HCT116 (cell line): Measurements from ENCODE around the gene AUTS2. TPM values are rescaled to one million over a fixed set of nuclear protein-coding genes. Genes with fewer than 3 reads are reported as not detected.

Experiments used
- ATAC-seq: fragments of 200-7000 bp; cut with Tn5 transposase; 2 replicates; pipeline ENCODE4 v1.9.1; 2020; ENCODE audit warnings: mild to moderate bottlenecking, moderate library complexity
- BruUV-seq: library from RNA; stranded (reverse); fragments of 400-500 nt; replicated peaks from 2 replicates; lab custom pipeline; 2021; lab: Mats Ljungman, UMichigan
- CTCF ChIA-PET: fragments of 300-600 bp; sonication (Branson Sonifier 250); formaldehyde crosslinking; loops from one replicate; lab custom pipeline; 2021; ENCODE audit warnings: antibody characterized with exemption; lab: Charles Lee
- POLR2A ChIA-PET: fragments of 300-600, 350-600 bp; sonication (Branson Sonifier 250); formaldehyde crosslinking; loops from one replicate; lab custom pipeline; 2021; ENCODE audit warnings: antibody characterized with exemption; lab: Charles Lee
- RAD21 ChIA-PET, 2 experiments: fragments of 300-600 bp; sonication (Branson Sonifier 250); formaldehyde crosslinking; loops; one replicate each; lab custom pipeline; 2023; ENCODE audit warnings: low total read pairs in 2 of 2; ENCODE audit not compliant: uncharacterized antibody in 2 of 2, unreplicated experiment in 2 of 2, low non-redundant PET in 1 of 2; lab: Charles Lee
- DNase-seq: peaks from one replicate; pipeline ENCODE4 v3.0.0-alpha.2; 2010; ENCODE audit warnings: low read depth, low spot score
- H2AFZ ChIP-seq: fragments of 200-600 bp; shearing (Covaris generic), sonication (generic); 2 replicates; pipeline ENCODE4 v1.6.1; 2017; ENCODE audit warnings: low read depth, mixed run types, mixed read lengths, antibody characterized with exemption, low read length; ENCODE audit not compliant: poor library complexity, severe bottlenecking
- H3K27ac ChIP-seq: 2 replicates; pipeline ENCODE4 v1.5.1; 2012; ENCODE audit warnings: low read depth, low read length
- H3K27me3 ChIP-seq: fragments of 200-600 bp; sonication (generic); 2 replicates; pipeline ENCODE4 v1.6.1; 2016; ENCODE audit warnings: mixed run types, low read length, mixed read lengths; ENCODE audit not compliant: insufficient read depth
- H3K36me3 ChIP-seq, 2 experiments: fragments of 200-500 bp in 1 of 2; fragments of 200-600 bp in 1 of 2; sonication (Bioruptor generic) in 1 of 2; sonication (generic) in 1 of 2; 2 replicates each; pipeline versions ENCODE4 v1.5.1 to v1.6.1; 2014 to 2016; ENCODE audit warnings: low read length in 2 of 2, inconsistent platforms in 1 of 2, mixed read lengths in 1 of 2, mixed run types in 1 of 2; ENCODE audit not compliant: insufficient read depth in 2 of 2, control insufficient read depth in 1 of 2
- H3K4me1 ChIP-seq, 2 experiments: fragments of 200-600 bp in 1 of 2; sonication (generic) in 1 of 2; 2 replicates each; pipeline versions ENCODE4 v1.5.1 to v1.6.1; 2012 to 2017; ENCODE audit warnings: low read length in 2 of 2, inconsistent platforms in 1 of 2, mild to moderate bottlenecking in 1 of 2, mixed read lengths in 1 of 2, mixed run types in 1 of 2, moderate library complexity in 1 of 2; ENCODE audit not compliant: insufficient read depth in 2 of 2, control insufficient read depth in 1 of 2
- H3K4me2 ChIP-seq: fragments of 200-600 bp; sonication (generic); 2 replicates; pipeline ENCODE4 v1.6.1; 2017; ENCODE audit warnings: mixed run types, low read length, mixed read lengths
- H3K4me3 ChIP-seq, 2 experiments: fragments of 200-600 bp in 1 of 2; sonication (generic) in 1 of 2; replicated peaks in 1 of 2; 2 replicates each; pipeline ENCODE4 v1.5.1; 2011 to 2016; ENCODE audit warnings: low read length in 2 of 2, control low read depth in 1 of 2, low read depth in 1 of 2, mild to moderate bottlenecking in 1 of 2, mixed read lengths in 1 of 2, mixed run types in 1 of 2
- H3K79me2 ChIP-seq: fragments of 200-600 bp; sonication (generic); 2 replicates; pipeline ENCODE4 v1.6.1; 2017; ENCODE audit warnings: mild to moderate bottlenecking, mixed run types, low read length, moderate library complexity, mixed read lengths; ENCODE audit not compliant: insufficient read depth
- H3K9ac ChIP-seq: fragments of 200-600 bp; sonication (generic); 2 replicates; pipeline ENCODE4 v1.6.1; 2016; ENCODE audit warnings: low read length, mixed read lengths
- H3K9me2 ChIP-seq: fragments of 200-600 bp; sonication (generic), shearing (Covaris generic); 2 replicates; pipeline ENCODE4 v1.6.1; 2017; ENCODE audit warnings: mixed run types, mild to moderate bottlenecking, moderate library complexity; ENCODE audit not compliant: insufficient read depth
- H3K9me3 ChIP-seq, 2 experiments: fragments of 200-500 bp in 1 of 2; fragments of 200-600 bp in 1 of 2; sonication (Bioruptor generic) in 1 of 2; sonication (generic) in 1 of 2; 2 replicates each; pipeline ENCODE4 v1.6.1; 2014 to 2017; ENCODE audit warnings: low read length in 2 of 2, mixed read lengths in 2 of 2, inconsistent platforms in 1 of 2, low read depth in 1 of 2, mild to moderate bottlenecking in 1 of 2, mixed run types in 1 of 2, moderate library complexity in 1 of 2; ENCODE audit not compliant: control insufficient read depth in 1 of 2, insufficient read depth in 1 of 2
- H4K20me1 ChIP-seq: fragments of 200-600 bp; sonication (generic), shearing (Covaris generic); 2 replicates; pipeline ENCODE4 v1.6.1; 2017; ENCODE audit warnings: mixed run types, mild to moderate bottlenecking, moderate library complexity; ENCODE audit not compliant: insufficient read depth
- CBX3 ChIP-seq: IDR thresholded peaks from 2 replicates; pipeline ENCODE4 v1.6.1; 2012; ENCODE audit warnings: low read depth
- CTCF ChIP-seq, 3 experiments: fragments of 200-600 bp in 1 of 3; sonication (generic) in 1 of 3; IDR thresholded peaks in 2 of 3; conservative IDR thresholded peaks in 1 of 3; 2 replicates each; pipeline ENCODE4 v1.5.1; 2012 to 2017; ENCODE audit warnings: low read depth in 2 of 3, low read length in 2 of 3, antibody characterized with exemption in 1 of 3, borderline replicate concordance in 1 of 3, control low read depth in 1 of 3, mild to moderate bottlenecking in 1 of 3, mixed read lengths in 1 of 3, mixed run types in 1 of 3, moderate library complexity in 1 of 3; ENCODE audit not compliant: insufficient read depth in 1 of 3
- ELF1 ChIP-seq: IDR thresholded peaks from 2 replicates; pipeline ENCODE4 v1.6.1; 2012; ENCODE audit warnings: low read depth, borderline replicate concordance
- EZH2phosphoT487 ChIP-seq: fragments of 200-600 bp; IDR thresholded peaks from 2 replicates; pipeline ENCODE4 v1.6.1; 2018; ENCODE audit warnings: antibody characterized with exemption, borderline replicate concordance
- FOSL1 ChIP-seq: IDR thresholded peaks from 2 replicates; pipeline ENCODE4 v1.6.1; 2012; ENCODE audit warnings: low read depth
- MAX ChIP-seq: IDR thresholded peaks from 2 replicates; pipeline ENCODE4 v1.6.1; 2012
- POLR2A ChIP-seq: IDR thresholded peaks from 2 replicates; pipeline ENCODE4 v1.7.0; 2011; ENCODE audit warnings: borderline replicate concordance; ENCODE audit not compliant: insufficient read depth, insufficient read length; ENCODE audit errors: extremely low read depth
- POLR2AphosphoS5 ChIP-seq: IDR thresholded peaks from 2 replicates; pipeline ENCODE4 v1.6.1; 2011; ENCODE audit warnings: mild to moderate bottlenecking, low read depth, low read length, moderate library complexity
- RAD21 ChIP-seq: IDR thresholded peaks from 2 replicates; pipeline ENCODE4 v1.6.1; 2012; ENCODE audit warnings: low read depth, mild to moderate bottlenecking
- REST ChIP-seq: IDR thresholded peaks from 2 replicates; pipeline ENCODE4 v1.6.1; 2012; ENCODE audit warnings: low read depth
- SRF ChIP-seq: IDR thresholded peaks from 2 replicates; pipeline ENCODE4 v1.6.1; 2012; ENCODE audit warnings: low read depth
- ZBTB33 ChIP-seq: IDR thresholded peaks from 2 replicates; pipeline ENCODE4 v1.6.1; 2011; ENCODE audit warnings: mild to moderate bottlenecking, low read length, moderate library complexity; ENCODE audit not compliant: insufficient replicate concordance; ENCODE audit errors: extremely low read depth
- ZFX ChIP-seq: fragments of 450-650 bp; IDR thresholded peaks from 2 replicates; pipeline ENCODE4 v1.6.1; 2017
- ZNF274 ChIP-seq: fragments of 200-500 bp; sonication (Bioruptor generic); IDR thresholded peaks from 2 replicates; pipeline ENCODE4 v1.6.1; 2014; ENCODE audit warnings: mild to moderate bottlenecking, low read depth, low read length, inconsistent platforms
- intact Hi-C: fragments of 100-400 bp; cut with micrococcal nuclease; formaldehyde crosslinking; loops from 2 replicates; pipeline ENCODE4 v1.10.0; 2022
- total RNA-seq: library from RNA; stranded (reverse); gene quantifications from one replicate; pipeline ENCODE4 v1.2.1, GENCODE V29; 2021; ENCODE audit not compliant: unreplicated experiment
- TF ChIP-seq, protein P1 (sequence below): IDR thresholded peaks from 2 replicates; pipeline ENCODE4 v1.6.1; 2012

Gene AUTS2
- total RNA-seq, 1 experiment from 2014 or later: 0.93 TPM

- TF ChIP-seq MAX (no peak), EZH2phosphoT487 (no peak), ZBTB33 (no peak), RAD21 (no peak), POLR2AphosphoS5 (no peak), SRF (no peak), FOSL1 (no peak), CBX3 (no peak)
- TF ChIP-seq, protein P1, sequence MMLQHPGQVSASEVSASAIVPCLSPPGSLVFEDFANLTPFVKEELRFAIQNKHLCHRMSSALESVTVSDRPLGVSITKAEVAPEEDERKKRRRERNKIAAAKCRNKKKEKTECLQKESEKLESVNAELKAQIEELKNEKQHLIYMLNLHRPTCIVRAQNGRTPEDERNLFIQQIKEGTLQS: no peak
These were observed 560.8 kb downstream of the AUTS2 start (continued) for GRCh38 chr7:70159121-70159520.

DNA sequence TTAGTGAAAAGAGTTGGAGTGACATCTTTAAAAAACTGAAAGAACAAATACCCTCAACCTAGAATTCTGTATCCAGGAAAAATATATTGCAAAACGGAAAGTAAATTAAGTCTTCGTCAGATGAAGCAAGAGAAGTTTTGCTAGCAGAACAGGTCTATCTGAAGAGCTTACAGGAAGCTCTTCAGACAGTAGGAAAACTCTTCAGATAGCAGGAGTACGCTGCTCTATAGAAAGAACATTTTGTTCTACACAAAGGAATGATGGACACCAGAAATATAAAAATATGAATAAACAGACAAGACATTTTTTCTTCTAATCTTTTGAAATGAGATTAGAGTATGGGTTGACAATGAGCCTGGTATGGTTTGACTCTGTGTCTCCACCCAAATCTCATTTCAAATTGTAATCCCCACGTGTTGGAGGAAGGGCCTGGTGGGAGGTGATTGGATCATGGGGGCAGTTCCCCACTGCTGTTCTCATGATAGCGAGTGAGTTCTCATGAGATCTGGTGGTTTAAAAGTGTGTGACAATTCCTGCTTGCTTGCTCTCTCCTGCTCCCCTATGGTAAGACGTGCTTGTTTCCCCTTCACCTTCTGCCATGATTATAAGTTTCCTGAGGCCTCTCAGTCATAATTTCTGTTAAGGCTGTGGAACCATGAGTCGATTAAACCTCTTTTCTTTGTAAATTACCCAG, 567.3 kb downstream of the AUTS2 start:
- H4K20me1 ChIP-seq: no peaks in the 10 kb centered on the region
- intact Hi-C loops: no loop called here
- no TSS peak for BruUV-seq
- no peak for TF ChIP-seq ELF1
- no peak for TF ChIP-seq POLR2A
- no peak for TF ChIP-seq FOSL1
- no peak for TF ChIP-seq ZNF274
- no peak for TF ChIP-seq EZH2phosphoT487
- no peak for TF ChIP-seq CTCF (IDR thresholded peaks at IDR 0.05 in 2 of 3, conservative IDR thresholded peaks at IDR 0.05 in 1 of 3; ENCODE audit: borderline replicate concordance in 1 of 3, insufficient read depth in 1 of 3, low read depth in 2 of 3, low read length in 2 of 3)
- TF ChIP-seq POLR2AphosphoS5: no peak
- TF ChIP-seq ZFX: no peak
- no peak for TF ChIP-seq REST
- TF ChIP-seq CBX3: no peak
- TF ChIP-seq, all 23 proteins: peak for 0
- Histone ChIP-seq H3K36me3 (no peaks in the 10 kb centered on the region), H3K27ac (no peak overlapping the region), H3K4me1 (no peaks in the 10 kb centered on the region), H3K79me2 (no peaks in the 10 kb centered on the region), H3K4me2 (no peak overlapping the region), H2AFZ (no peak overlapping the region), H3K9ac (no peak overlapping the region), H3K9me2 (no peaks in the 10 kb centered on the region), H3K27me3 (no peaks in the 10 kb centered on the region), H3K9me3 (peaks cover 0 to 21% of the 10 kb centered on the region in 2 experiments; a peak in 3 of 4 replicates), H3K4me3 (no peak overlapping the region)
- DNase-seq: no peak
- ChIA-PET POLR2A (no interaction called here), RAD21 (no interaction called here), CTCF (no interaction called here)
- no peak for ATAC-seq
